NCI-H460 (cell line): ENCODE results near the gene LILRB1. TPM values are rescaled to one million over a fixed set of nuclear protein-coding genes. Genes with fewer than 3 reads are reported as not detected.
"Not testable (repeated sequence)": the region's sequence is repeated elsewhere in the genome, so short reads cannot be mapped to it uniquely, and the experiment has no call there.

Experiments
- DNase-seq: peaks from one replicate; pipeline ENCODE4 v3.0.0-alpha.2; 2016; ENCODE audit warnings: low read depth; ENCODE audit errors: extremely low read depth
- total RNA-seq: library from RNA; depleted of rRNA; stranded (reverse); fragments of >200 nt; shearing (Covaris generic); gene quantifications from 2 replicates; pipeline ENCODE4 v1.2.3, GENCODE V29; 2014

LILRB1 gene
- total RNA-seq, 1 experiment from 2014 or later = not detected

DNA sequence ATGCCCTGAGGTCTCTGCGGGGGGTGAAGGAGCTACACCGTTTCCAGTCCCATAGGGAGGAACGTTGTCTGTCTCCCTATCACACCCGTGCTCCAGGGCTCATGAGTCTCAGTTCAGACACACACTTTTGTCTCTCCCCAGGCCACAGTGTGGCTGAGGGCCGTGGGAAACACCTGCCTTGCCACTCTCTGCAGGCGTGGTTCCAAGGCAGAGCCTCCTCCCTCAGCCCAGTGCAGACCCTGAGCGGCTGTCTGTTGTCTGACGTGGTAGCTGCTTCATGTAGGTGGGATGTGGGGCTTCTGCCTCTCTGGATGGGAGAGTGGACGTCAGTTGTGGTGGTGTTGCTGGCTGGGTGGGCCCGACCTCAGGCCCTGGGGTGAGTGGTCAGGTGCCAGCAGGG lies 6.0 kb upstream of the LILRB1 start:
- not testable (repeated sequence) for DNase-seq

DNA sequence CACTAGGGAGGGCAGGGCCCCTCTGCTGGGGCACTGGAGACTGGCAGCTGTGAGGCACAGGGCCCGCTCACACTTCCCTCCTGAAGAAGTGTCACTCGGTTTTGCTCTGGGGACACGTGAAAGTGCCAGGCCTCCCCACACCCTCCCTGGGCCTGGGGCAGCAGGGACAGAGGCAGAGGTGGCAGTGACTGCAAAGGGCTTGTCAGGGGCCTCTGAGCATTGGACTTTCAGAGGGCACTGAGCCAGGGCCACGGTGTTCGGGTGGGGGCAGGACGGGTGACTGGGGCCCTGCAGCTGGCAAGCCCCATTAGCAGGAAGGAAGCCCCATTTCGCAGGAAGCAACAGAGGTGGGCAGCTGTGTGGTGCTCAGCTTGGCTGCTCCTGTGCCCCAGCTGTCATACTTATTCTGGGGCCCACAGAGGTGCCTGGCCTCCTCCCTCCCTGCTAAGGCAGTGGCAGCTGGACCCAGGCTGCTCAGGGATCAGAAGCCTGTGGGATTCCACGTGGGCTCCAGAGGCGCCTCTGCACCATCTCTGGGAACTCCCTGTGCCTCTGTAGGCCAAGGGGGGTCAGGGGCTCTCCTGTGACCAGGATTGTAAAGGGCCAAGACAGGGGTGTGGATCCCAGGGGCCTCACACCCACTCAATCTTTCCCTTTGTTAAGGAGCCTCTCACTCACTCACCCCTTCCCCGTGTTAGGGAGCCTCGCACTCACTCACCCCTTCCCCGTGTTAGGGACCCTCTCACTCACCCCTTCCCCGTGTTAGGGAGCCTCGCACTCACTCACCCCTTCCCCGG lies 5.2 kb upstream of the LILRB1 start:
- not testable (repeated sequence) for DNase-seq

DNA sequence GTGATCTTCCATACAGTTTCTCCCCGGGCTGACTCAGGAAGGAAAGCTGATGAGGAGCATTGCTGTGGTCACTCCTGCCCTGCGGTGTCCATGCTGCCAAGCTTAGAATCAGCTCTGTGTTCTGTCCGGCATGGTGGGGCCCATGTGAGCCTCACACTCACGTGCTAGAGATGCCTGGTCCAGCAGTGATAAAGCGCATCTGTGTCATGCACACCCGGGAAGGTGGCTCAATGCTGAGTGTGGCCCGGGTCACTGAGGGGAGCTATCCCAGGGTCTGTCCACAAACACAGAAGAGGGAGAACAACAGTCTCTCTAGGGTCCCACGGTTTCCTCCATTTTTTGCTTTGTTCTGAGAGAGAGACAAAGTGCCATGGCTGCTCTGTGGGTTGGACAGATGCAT lies 3.5 kb upstream of the LILRB1 start:
- DNase-seq = no peak

DNA sequence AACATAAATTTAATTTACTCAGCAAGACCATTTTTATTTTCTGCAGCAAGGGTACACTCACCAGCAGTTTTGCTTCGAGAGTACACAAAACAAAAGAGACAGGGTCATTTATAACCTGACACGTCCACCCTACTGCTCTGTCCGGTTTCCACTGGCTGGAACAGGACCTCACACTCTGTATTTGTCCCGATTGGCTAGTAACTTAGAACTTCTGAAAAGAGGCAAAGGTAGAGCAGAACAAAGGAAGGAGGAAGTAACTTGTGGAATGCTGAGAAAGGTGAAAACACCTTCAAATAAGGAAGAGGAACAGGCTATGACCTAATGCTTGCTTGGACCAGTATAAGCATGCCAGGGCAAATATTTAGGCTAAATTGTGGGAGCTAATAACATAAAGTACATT lies 2.4 kb upstream of the LILRB1 start:
- not testable (repeated sequence) for DNase-seq

DNA sequence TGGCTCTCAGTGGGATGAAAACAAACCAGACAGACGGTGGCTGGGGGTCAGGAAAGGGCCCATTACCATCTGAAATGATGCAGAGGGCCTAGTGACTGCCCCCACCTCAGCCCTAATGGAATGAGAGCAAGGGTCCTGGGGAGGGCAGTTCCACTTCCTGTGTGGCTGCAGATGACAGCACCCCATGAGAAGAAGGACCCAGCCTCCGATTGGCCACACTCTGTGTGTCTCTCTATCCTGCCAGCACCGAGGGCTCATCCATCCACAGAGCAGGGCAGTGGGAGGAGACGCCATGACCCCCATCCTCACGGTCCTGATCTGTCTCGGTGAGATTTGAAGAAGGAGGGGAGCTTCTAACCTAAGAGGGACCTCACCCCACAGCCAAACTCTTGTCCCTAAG lies 498 bp downstream of the LILRB1 start:
- no peak for DNase-seq

DNA sequence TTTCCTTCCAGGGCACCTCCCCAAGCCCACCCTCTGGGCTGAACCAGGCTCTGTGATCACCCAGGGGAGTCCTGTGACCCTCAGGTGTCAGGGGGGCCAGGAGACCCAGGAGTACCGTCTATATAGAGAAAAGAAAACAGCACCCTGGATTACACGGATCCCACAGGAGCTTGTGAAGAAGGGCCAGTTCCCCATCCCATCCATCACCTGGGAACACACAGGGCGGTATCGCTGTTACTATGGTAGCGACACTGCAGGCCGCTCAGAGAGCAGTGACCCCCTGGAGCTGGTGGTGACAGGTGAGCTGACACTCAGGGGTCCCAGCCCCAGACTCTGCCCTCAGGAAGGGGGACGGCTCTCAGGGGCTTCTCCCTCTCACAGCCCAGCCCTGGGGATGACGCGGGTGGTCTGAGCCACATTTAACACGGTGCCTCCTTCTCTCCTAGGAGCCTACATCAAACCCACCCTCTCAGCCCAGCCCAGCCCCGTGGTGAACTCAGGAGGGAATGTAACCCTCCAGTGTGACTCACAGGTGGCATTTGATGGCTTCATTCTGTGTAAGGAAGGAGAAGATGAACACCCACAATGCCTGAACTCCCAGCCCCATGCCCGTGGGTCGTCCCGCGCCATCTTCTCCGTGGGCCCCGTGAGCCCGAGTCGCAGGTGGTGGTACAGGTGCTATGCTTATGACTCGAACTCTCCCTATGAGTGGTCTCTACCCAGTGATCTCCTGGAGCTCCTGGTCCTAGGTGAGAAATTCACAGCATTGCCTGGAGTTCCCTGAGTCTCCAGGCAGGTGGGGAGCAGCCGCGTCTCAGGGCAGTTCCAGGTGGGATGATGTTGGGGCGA lies 1.4 kb downstream of the LILRB1 start:
- not testable (repeated sequence) for DNase-seq

DNA sequence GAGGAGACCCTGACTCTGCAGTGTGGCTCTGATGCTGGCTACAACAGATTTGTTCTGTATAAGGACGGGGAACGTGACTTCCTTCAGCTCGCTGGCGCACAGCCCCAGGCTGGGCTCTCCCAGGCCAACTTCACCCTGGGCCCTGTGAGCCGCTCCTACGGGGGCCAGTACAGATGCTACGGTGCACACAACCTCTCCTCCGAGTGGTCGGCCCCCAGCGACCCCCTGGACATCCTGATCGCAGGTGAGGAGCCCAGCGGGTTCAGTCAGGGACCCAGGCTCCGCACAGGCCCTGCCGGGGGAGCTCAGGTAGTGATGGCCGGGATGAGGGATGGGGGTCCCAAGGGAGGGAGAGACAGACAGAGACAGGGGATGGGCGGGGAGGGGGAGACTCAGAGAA lies 2.2 kb downstream of the LILRB1 start:
- DNase-seq = not testable (repeated sequence)

DNA sequence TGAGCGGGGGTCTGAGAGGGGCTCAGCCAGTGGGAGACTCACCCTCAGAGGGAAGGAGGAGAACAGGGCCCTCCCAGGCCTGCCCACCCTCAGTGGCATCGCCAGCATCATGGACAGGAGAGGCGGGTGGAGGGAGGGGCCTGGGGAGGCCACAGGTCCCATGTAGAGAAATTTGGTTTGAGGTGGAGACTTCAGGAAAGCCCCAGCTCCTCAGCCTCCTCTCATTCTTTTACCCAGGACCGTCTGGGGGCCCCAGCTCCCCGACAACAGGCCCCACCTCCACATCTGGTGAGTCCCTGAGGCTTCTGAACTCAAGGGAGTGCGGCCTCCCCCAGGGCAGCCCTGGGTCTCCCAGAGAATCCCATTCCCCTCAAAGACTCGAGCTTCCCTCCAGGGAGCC lies 3.1 kb downstream of the LILRB1 start:
- DNase-seq = no peak

DNA sequence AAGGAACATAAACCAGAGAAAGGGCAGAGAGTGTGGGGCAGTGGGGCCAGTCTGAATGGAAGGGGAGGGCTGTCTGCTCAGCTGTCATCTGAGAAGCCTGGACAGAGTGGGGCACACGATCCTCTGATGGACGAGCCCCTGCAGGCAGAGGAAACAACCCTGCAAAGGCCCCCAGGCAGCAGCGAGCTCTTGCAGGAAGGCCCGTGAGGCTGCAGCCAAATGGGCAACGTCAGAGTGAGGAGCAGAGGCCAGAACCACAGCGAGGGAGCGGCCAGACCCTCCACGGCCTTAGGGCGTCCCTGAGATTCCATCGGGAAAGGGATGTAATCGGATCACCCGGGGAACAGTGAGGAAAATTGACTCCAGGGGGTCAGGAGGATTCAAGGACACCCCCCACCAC lies 5.8 kb downstream of the LILRB1 start:
- not testable (repeated sequence) for DNase-seq

DNA sequence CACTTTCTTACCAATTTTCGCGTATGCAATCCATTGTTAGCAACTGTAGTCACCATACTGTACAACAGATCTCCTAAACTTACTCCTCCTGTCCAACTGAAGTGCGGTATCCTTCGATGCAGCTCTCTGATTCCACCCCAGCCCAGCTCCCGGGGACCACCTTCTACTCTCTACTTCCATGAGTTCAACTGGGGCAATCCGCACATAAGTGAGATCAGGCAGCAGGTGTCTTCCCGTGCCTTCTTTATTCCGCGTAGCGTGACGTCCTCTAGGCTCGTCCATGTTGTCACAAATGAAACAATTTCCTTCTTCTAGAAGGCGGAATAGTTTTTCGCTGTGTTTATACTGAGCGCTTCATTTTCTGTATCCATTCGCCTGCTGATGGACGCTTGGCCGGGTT lies 8.4 kb downstream of the LILRB1 start:
- DNase-seq = no peak

DNA sequence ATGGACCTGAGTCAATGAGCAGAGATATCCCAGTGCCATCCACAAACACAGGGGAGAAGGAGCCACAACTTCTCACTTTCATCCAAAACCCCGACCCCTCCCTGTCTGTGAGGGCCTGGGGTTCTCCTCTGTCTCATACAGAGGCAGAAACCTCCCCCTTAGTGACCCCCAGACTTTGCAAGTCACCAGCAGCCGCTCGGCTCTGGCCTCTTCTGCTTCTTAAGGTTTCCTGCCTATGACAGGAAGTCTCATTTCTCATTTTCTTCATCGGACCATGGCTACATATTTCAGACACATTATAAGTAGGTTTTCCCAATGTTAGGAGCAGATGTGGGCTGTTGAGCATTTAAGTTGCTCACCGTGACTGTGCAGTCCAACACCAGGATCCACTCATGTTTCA lies 12.7 kb downstream of the LILRB1 start:
- DNase-seq = not testable (repeated sequence)

DNA sequence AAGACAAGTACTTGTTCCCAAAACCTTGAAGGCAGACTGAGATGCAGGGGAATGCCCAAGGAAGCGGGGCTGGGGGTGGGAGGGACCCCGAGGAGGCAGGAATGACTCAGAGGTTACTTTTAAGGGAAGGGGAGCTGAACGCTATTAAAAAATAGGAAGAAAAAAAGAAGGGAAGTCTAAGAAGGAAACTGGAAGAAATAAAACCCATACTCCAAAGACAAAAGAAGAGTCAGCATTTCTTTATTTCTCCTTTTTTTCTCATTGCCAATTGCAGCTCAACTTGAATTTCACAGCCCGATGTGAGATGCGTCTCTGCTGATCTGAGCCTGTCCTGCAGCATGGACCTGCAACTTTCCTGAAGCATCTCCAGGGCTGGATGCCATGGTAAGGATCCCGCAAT lies 13.3 kb downstream of the LILRB1 start:
- not testable (repeated sequence) for DNase-seq

DNA sequence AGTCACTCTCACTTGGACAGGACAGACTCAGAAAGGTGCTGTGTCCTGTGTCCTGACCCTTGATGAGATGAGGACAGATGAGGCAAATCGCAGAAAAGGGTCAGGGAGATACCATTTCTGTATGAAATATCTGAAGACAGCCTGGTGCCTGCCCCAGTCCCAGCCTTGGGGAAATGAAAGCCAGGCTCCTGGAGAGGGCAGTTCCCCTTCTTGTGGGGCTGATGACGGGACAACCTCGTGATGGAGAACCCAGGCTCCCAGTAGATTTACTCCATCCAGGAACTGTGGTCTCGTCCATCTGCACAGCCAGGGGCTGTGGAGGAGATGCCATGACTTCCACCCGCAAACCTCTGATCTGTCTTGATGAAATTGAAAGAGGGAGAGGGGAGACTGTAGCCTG lies 13.8 kb downstream of the LILRB1 start:
- no peak for DNase-seq

DNA sequence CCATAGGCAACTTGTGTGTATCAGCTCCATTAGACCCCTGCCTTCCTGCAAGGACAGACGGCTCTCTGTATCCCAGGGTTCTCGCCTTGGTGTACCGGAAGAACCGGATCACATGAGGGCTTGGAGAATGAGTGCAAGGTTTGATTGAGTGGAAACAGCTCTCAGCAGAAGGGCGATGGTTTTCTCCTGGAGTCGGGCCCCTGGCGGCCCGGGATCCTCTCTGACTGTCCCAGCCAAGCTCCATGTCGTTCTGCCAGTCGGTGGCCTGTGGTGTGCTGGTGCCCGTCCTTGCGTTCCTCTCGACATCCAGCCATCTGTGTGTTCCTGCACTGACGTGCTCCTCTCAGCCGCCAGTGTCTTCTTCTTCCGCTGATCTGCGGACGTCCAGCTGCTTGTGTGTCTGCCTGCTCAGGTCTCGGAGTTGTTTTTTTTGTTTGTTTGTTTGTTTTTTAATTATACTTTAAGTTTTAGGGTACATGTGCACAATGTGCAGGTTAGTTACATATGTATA lies 16.1 kb downstream of the LILRB1 start:
- DNase-seq = no peak

DNA sequence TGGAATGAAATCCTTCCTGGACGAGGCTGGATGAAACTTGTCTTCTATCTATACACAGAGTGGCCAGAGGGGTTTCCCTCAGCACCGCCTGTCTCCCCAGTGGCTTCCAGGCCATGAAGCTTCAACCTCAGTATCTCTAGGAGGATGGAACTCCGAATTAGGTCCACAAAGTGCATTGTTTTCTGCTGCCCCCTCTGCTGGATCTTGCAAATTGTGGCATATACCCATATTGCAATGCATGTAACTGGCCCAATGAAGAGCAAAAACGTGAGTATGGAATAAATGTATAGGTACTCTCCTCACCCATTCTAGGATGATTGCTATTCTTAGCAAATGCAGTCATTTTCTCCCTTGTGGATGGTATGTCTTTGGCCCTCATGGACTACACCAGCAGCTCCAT lies 17.8 kb downstream of the LILRB1 start:
- no peak for DNase-seq

DNA sequence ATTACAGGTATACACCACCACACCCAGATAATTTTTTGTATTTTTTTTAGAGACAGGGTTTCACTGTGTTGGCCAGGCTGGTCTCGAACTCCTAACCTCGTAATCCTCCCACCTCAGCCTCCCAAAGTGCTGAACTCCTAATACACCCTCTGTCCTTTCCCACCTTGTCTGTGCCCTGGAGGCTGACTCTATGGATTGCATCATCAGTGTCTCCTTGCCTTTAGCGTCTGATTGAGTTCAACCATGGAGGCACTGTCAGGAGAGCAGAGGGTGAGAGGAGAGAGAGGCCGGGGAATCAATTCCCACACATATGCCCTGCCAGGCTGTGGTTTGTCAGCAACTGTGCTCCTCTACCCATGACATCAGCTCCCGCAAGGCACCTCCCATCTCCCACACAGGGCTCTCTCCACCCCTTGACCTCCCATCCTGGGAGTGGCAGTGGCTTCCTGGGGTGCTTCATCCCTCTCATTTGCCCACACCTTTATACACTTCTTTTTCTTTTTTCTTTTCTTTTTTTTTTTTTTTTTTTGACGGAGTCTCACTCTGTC lies 19.9 kb downstream of the LILRB1 start:
- DNase-seq = no peak

DNA sequence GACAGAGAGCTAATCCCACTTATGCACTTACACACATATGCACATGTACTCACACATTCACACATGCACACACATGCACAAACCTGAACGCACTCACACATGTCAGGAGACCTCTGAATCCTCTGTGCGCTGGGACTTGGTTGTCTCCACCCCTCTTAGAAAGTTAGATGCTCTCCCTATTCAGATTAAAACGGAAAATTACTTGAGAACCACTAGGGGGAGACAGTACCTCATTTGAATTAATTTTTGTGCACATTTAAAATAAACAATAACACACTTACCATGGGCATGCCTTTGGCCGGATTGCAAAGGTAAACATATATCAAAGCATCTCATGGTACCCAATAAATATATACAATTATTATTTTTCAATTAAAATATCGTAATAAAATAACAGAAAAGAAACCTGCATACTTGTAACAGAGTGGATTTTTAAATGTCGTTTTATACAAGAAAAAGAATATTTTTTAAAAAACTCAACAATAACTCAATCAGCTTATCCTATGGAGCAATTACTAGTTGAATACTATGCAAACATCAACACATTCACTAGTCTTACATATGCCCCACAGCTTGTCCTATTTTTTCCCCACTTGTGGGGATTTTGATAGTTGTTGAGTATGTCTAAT lies 23.0 kb downstream of the LILRB1 start:
- DNase-seq = peak; percentile 12

DNA sequence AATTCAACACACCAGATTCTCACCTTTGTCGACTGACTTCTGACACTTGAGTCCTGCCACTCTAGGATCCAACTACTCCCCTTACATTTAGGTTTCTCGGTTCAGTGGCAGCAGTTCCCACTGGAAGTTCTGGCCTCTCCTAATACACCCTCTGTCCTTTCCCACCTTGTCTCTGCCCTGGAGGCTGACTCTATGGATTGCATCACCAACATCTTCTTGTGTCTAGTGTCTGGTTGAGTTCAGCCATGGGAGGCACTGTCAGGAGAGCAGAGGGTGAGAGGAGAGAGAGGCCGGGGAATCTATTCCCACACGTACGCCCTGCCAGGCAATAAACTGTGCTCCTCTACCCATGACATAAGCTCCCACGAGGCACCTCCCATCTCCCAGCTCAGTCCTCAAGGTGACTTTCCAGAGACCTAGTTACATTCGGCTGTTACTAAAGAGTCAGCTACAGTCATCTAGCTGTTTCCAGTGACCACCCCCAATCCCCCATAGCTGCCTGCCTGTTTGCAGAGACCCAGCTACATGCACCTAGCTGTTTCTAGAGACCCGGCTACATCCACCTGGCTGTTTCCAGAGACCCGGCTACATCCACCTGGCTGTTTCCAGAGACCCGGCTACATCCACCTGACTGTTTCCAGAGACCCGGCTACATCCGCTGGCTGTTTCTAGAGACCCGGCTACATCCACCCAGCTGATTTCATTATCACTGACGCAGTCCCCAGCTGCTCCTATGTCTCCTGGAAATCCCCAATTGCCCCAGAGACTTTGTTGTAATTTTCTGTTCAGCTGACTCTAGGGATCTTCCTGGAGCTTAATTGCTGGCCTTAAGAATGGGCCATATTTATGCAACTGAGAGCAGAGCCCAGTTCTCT lies 24.4 kb downstream of the LILRB1 start:
- no peak for DNase-seq

DNA sequence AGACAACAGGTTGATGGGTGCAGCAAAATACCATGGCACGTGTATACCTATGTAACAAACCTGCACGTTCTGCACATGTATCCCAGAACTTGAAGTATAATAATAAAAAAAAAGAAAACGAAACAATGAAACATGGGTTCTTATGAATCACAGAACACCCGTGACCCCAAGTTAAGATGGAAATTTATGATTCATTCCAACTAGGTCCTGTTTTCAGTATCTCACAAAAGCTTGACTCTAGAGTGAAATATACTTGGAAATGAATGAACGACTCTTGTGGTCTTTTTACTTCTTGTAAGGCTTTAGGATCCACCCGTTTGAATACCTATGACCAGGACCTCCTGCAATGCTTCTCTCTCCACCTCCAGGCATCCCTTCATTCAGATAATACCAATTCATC lies 29.0 kb downstream of the LILRB1 start:
- no peak for DNase-seq

DNA sequence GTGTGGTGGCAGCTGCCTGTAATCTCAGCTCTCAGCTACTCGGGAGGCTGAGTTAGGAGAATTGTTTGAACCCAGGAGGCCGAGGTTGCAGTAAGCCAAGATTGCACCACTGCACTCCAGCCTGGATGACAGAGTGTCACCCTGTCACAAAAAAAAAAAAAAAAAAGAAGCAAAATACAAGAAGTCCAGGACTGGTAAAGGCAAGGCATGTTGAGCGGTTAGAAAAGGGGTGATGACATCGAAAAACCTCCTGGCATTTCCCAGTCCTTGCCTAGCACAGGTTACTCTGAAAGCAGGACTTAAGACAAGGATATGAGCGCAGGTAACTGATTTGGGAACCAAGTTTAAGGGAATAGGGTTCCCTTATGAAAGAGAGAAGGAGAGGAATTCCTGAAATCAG lies 30.0 kb downstream of the LILRB1 start:
- no peak for DNase-seq
